IPS DF 4.7 (cell line): ENCODE data around the gene DERA.

Source experiments
- DNase-seq: peaks from one replicate; pipeline ENCODE4 v3.0.0-alpha.2; 2013; ENCODE audit warnings: low spot score; ENCODE audit errors: extremely low read depth

DERA gene

GRCh38 chr12:16072678-16073077, 161.5 kb downstream of the DERA start:
- no peak for DNase-seq

GRCh38 chr12:16074894-16075293, 163.8 kb downstream of the DERA start:
- DNase-seq, result no peak

- DNase-seq, result no peak
Observed at GRCh38 chr12:16075887-16076286, 164.8 kb downstream of the DERA start.

GRCh38 chr12:16076557-16076956, 165.4 kb downstream of the DERA start:
- DNase-seq, result peak; percentile 33

- DNase-seq, result no peak
Observed at GRCh38 chr12:16076970-16077522, 165.9 kb downstream of the DERA start.

- no peak for DNase-seq
Observed at GRCh38 chr12:16086462-16086861, 175.3 kb downstream of the DERA start.

- DNase-seq, result no peak
Observed at GRCh38 chr12:16086942-16087341, 175.8 kb downstream of the DERA start.
